K562 (cell line): ENCODE measurements around the gene RELL2. TPM values are rescaled to one million over a fixed set of nuclear protein-coding genes. Genes with fewer than 3 reads are reported as not detected.

Experiments
- CREM ChIP-seq: IDR thresholded peaks from 2 replicates; pipeline ENCODE4 v1.6.1; 2014; ENCODE audit warnings: antibody characterized with exemption, low read depth
- CXXC5 ChIP-seq: fragments of 250-450 bp; sonication (Bioruptor Pico); IDR thresholded peaks from 2 replicates; pipeline ENCODE4 v1.8.0; 2022; ENCODE audit warnings: inconsistent platforms, mild to moderate bottlenecking, moderate library complexity
- EHMT2 ChIP-seq: fragments of 450-650 bp; IDR thresholded peaks from 2 replicates; pipeline ENCODE4 v1.6.1; 2018; ENCODE audit warnings: antibody characterized with exemption
- EP400 ChIP-seq: fragments of 450-650 bp; IDR thresholded peaks from 2 replicates; pipeline ENCODE4 v1.6.1; 2017; ENCODE audit warnings: antibody characterized with exemption, mild to moderate bottlenecking, moderate library complexity
- ETV5 ChIP-seq: sonication (generic); formaldehyde crosslinking; IDR thresholded peaks from 2 replicates; pipeline ENCODE4 v1.4.0; 2020; ENCODE audit warnings: low read depth, mild to moderate bottlenecking, missing genetic modification reagents
- MAFF ChIP-seq: IDR thresholded peaks from 2 replicates; pipeline ENCODE4 v1.6.1; 2012; ENCODE audit warnings: low read length, improper control_type of control experiment
- MEIS2 ChIP-seq: fragments of 450-650 bp; IDR thresholded peaks from 2 replicates; pipeline ENCODE4 v1.6.1; 2014; ENCODE audit warnings: mild to moderate bottlenecking; ENCODE audit not compliant: partially characterized antibody
- NFATC3 ChIP-seq: fragments of 450-650 bp; IDR thresholded peaks from 2 replicates; pipeline ENCODE4 v1.6.1; 2017; ENCODE audit warnings: mild to moderate bottlenecking
- NFE2L1 ChIP-seq: fragments of 450-650 bp; IDR thresholded peaks from 2 replicates; pipeline ENCODE4 v1.6.1; 2016; ENCODE audit warnings: missing genetic modification characterization, low read depth, mild to moderate bottlenecking, missing compliant biosample characterization, moderate library complexity, borderline replicate concordance
- PHB ChIP-seq: fragments of 250-450 bp; sonication (Bioruptor Pico); IDR thresholded peaks from 2 replicates; pipeline ENCODE4 v1.5.0; 2021
- TBL1XR1 ChIP-seq, 2 experiments: IDR thresholded peaks; 2 replicates each; pipeline ENCODE4 v1.6.1; 2012; ENCODE audit warnings: improper control_type of control experiment in 2 of 2, low read length in 2 of 2, mild to moderate bottlenecking in 1 of 2
- TCFL5 ChIP-seq: fragments of 250-450 bp; sonication (Bioruptor Pico); conservative IDR thresholded peaks from 2 replicates; pipeline ENCODE4 v1.6.1; 2021; ENCODE audit warnings: mild to moderate bottlenecking, moderate library complexity, matching md5 sums
- ZBTB1 ChIP-seq: sonication (generic); formaldehyde crosslinking; IDR thresholded peaks from 2 replicates; pipeline ENCODE4 v1.8.1; 2023; ENCODE audit warnings: missing genetic modification reagents, low read depth, mild to moderate bottlenecking, borderline replicate concordance
- ZBTB7A ChIP-seq: IDR thresholded peaks from 2 replicates; pipeline ENCODE4 v1.6.1; 2011; ENCODE audit warnings: low read depth, mild to moderate bottlenecking, low read length, moderate library complexity, borderline replicate concordance; ENCODE audit not compliant: control insufficient read depth
- ZNF274 ChIP-seq: IDR thresholded peaks from 2 replicates; pipeline ENCODE4 v1.6.1; 2011; ENCODE audit warnings: low read depth, mild to moderate bottlenecking, low read length, moderate library complexity, borderline replicate concordance
- ZNF586 ChIP-seq: fragments of 450-650 bp; formaldehyde crosslinking; conservative IDR thresholded peaks from 2 replicates; pipeline ENCODE4 v1.4.0; 2020; ENCODE audit warnings: mild to moderate bottlenecking, moderate library complexity
- polyA plus RNA-seq, 8 experiments: library from polyadenylated mRNA; depleted of rRNA in 4 of 8; stranded (reverse) in 5 of 8; unstranded in 3 of 8; fragments of >200 nt; fragmentation: Nextera tagmentation in 2 of 8; fragmentation: Illumina TruSeq in 1 of 8; extraction: Ambion mirVana in 2 of 8; extraction: Trizol in 1 of 8; gene quantifications; 2 replicates each; pipeline versions ENCODE4 v1.2.1 to v1.2.3, GENCODE V29; 2011 to 2014; ENCODE audit warnings: inconsistent platforms in 1 of 8, missing spikeins in 1 of 8
- total RNA-seq, 7 experiments: library from RNA; depleted of rRNA in 6 of 7; stranded (reverse); fragments of >200 nt in 6 of 7; fragmentation: Illumina TruSeq in 2 of 7; extraction: Trizol in 2 of 7; gene quantifications; 2 replicates each; pipeline versions ENCODE4 v1.2.1 to v1.2.3, GENCODE V29; 2011 to 2021; ENCODE audit warnings: low replicate concordance in 1 of 7
- TF ChIP-seq, protein P1 (sequence below): fragments of 250-450 bp; sonication (Bioruptor Pico); IDR thresholded peaks from 2 replicates; pipeline ENCODE4 v1.5.0; 2020; ENCODE audit warnings: mild to moderate bottlenecking
- TF ChIP-seq, protein P2 (sequence below): fragments of 450-650 bp; formaldehyde crosslinking; IDR thresholded peaks from 2 replicates; pipeline ENCODE4 v1.4.0; 2020; ENCODE audit warnings: mild to moderate bottlenecking, moderate library complexity
- TF ChIP-seq, protein P3 (sequence below): fragments of 250-450 bp; sonication (Bioruptor Pico); IDR thresholded peaks from 2 replicates; pipeline ENCODE4 v1.4.0; 2020; ENCODE audit warnings: borderline replicate concordance
- TF ChIP-seq, protein P4 (sequence below): IDR thresholded peaks from 2 replicates; pipeline ENCODE4 v1.6.1; 2012; ENCODE audit warnings: low read depth, low read length, improper control_type of control experiment, borderline replicate concordance

RELL2 gene
- total and polyA plus RNA-seq, 9 of the 15 experiments (the other 6 are each of a cell fraction or from before 2014, with no cell fraction given), result 0.06 to 36.0 (median 14.3) TPM

DNA sequence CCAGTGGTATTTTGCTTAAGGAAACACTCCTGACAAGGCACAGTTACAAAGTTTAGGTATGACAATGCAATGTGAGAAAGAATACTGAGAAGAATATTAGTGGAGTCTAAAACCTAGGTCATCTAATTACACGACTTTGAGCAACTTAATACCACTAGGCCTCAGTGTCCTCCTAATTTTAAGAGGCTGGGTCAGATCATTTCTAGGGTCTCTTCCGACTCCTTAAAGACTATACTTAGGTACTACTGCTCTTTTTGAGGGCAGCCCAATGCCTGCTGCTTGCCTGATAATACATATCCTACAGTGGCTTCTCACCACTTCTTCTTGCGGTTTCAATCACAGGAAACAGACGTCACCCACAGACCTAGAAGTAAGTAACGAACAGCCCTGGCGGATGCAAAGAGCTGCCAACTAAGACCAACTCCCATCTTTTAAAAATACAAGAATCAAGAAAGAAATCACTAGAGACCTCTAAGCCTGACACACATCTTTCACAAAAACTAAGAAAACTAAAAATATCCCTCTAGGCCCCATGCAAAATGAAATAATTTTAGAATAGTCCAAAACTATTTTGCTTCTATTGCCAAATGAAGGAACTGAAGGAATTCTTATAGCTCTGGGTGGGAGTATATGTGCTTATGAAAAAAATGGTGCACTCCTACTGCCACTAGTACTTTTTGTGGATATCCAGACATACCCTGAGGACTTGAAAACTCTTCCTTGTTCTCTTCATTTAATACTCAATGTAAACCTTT, 31.1 kb upstream of the RELL2 start (continued):
- TF ChIP-seq EHMT2, result peak; percentile 83; the same call in 1 of the 2 replicates
- TF ChIP-seq ZNF274, result no peak
- TF ChIP-seq, protein P1, sequence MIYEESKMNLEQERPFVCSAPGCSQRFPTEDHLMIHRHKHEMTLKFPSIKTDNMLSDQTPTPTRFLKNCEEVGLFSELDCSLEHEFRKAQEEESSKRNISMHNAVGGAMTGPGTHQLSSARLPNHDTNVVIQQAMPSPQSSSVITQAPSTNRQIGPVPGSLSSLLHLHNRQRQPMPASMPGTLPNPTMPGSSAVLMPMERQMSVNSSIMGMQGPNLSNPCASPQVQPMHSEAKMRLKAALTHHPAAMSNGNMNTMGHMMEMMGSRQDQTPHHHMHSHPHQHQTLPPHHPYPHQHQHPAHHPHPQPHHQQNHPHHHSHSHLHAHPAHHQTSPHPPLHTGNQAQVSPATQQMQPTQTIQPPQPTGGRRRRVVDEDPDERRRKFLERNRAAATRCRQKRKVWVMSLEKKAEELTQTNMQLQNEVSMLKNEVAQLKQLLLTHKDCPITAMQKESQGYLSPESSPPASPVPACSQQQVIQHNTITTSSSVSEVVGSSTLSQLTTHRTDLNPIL (CRISPR knock-in tag), result no peak
- peak in 1 of 2 experiments; percentile 76; a peak in 2 of 4 replicates for TF ChIP-seq TBL1XR1 (IDR thresholded peaks at IDR 0.05; ENCODE audit: low read length in 2 of 2)
- peak; percentile 75 for TF ChIP-seq MEIS2
- TF ChIP-seq CREM, result peak; percentile 92
- TF ChIP-seq TCFL5 (CRISPR knock-in tag), result no peak; the same call in 1 of the 2 replicates
- TF ChIP-seq, protein P2, sequence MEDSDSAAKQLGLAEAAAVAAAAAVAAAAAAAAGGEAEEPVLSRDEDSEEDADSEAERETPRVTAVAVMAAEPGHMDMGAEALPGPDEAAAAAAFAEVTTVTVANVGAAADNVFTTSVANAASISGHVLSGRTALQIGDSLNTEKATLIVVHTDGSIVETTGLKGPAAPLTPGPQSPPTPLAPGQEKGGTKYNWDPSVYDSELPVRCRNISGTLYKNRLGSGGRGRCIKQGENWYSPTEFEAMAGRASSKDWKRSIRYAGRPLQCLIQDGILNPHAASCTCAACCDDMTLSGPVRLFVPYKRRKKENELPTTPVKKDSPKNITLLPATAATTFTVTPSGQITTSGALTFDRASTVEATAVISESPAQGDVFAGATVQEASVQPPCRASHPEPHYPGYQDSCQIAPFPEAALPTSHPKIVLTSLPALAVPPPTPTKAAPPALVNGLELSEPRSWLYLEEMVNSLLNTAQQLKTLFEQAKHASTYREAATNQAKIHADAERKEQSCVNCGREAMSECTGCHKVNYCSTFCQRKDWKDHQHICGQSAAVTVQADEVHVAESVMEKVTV (CRISPR knock-in tag), result peak; percentile 17; the same call in 1 of the 2 replicates
- 0 out of 2 replicates have a peak, but pooled peaks have one; percentile 37 for TF ChIP-seq NFATC3
- TF ChIP-seq, protein P3, sequence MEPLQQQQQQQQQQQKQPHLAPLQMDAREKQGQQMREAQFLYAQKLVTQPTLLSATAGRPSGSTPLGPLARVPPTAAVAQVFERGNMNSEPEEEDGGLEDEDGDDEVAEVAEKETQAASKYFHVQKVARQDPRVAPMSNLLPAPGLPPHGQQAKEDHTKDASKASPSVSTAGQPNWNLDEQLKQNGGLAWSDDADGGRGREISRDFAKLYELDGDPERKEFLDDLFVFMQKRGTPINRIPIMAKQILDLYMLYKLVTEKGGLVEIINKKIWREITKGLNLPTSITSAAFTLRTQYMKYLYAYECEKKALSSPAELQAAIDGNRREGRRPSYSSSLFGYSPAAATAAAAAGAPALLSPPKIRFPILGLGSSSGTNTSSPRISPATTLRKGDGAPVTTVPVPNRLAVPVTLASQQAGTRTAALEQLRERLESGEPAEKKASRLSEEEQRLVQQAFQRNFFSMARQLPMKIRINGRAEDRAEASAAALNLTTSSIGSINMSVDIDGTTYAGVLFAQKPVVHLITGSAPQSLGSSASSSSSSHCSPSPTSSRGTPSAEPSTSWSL (CRISPR knock-in tag), result no peak
- TF ChIP-seq ZBTB1 (CRISPR knock-in tag), result no peak
- peak; percentile 48; the same call in 1 of the 2 replicates for TF ChIP-seq EP400
- TF ChIP-seq ZNF586 (CRISPR knock-in tag), result no peak
- peak; percentile 80 for TF ChIP-seq CXXC5 (CRISPR knock-in tag)
- no peak for TF ChIP-seq MAFF
- TF ChIP-seq ZBTB7A, result no peak
- TF ChIP-seq, protein P4, sequence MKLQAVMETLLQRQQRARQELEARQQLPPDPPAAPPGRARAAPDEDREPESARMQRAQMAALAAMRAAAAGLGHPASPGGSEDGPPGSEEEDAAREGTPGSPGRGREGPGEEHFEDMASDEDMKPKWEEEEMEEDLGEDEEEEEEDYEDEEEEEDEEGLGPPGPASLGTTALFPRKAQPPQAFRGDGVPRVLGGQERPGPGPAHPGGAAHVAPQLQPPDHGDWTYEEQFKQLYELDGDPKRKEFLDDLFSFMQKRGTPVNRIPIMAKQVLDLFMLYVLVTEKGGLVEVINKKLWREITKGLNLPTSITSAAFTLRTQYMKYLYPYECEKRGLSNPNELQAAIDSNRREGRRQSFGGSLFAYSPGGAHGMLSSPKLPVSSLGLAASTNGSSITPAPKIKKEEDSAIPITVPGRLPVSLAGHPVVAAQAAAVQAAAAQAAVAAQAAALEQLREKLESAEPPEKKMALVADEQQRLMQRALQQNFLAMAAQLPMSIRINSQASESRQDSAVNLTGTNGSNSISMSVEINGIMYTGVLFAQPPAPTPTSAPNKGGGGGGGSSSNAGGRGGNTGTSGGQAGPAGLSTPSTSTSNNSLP, result 0 out of 2 replicates have a peak, but pooled peaks have one; percentile 70
- TF ChIP-seq NFE2L1 (tag), result no peak
- TF ChIP-seq PHB (CRISPR knock-in tag), result no peak
- peak; percentile 93 for TF ChIP-seq ETV5 (CRISPR knock-in tag)
